Panc1 (cell line): ENCODE data around the gene CABCOCO1. TPM values are rescaled to one million over a fixed set of nuclear protein-coding genes. Genes with fewer than 3 reads are reported as not detected.

Source experiments
- ATAC-seq: fragments of 200-7000 bp; cut with Tn5 transposase; 2 replicates; pipeline ENCODE4 v1.9.1; 2020; ENCODE audit warnings: mild to moderate bottlenecking, moderate library complexity
- BruUV-seq: library from RNA; stranded (reverse); fragments of 400-500 nt; replicated peaks from 2 replicates; lab custom pipeline; 2021; lab: Mats Ljungman, UMichigan
- CTCF ChIA-PET: fragments of 300-600 bp; sonication (Branson Sonifier 250); formaldehyde crosslinking; loops from one replicate; lab custom pipeline; 2022; ENCODE audit warnings: antibody characterized with exemption; lab: Charles Lee
- POLR2A ChIA-PET: fragments of 300-600 bp; sonication (Branson Sonifier 250); formaldehyde crosslinking; loops from one replicate; lab custom pipeline; 2022; ENCODE audit warnings: antibody characterized with exemption; lab: Charles Lee
- DNase-seq: peaks from one replicate; pipeline ENCODE4 v3.0.0-alpha.2; 2010; ENCODE audit warnings: low read depth, low spot score
- H3K27ac ChIP-seq: 2 replicates; pipeline ENCODE4 v1.5.1; 2011; ENCODE audit warnings: mild to moderate bottlenecking, low read length, inconsistent platforms
- H3K27me3 ChIP-seq: fragments of 200-500 bp; sonication (Bioruptor generic); 2 replicates; pipeline ENCODE4 v1.6.0; 2014; ENCODE audit warnings: low read length, inconsistent platforms; ENCODE audit not compliant: control insufficient read depth, insufficient read depth
- H3K36me3 ChIP-seq: fragments of 200-500 bp; sonication (Bioruptor generic); 2 replicates; pipeline ENCODE4 v1.5.1; 2014; ENCODE audit warnings: inconsistent platforms, mild to moderate bottlenecking, low read length, moderate library complexity; ENCODE audit not compliant: control insufficient read depth, insufficient read depth
- H3K4me1 ChIP-seq: 2 replicates; pipeline ENCODE4 v1.5.1; 2011; ENCODE audit warnings: inconsistent platforms, mild to moderate bottlenecking, low read length, moderate library complexity; ENCODE audit not compliant: control insufficient read depth, insufficient read depth
- H3K4me3 ChIP-seq, 2 experiments: 2 replicates each; pipeline ENCODE4 v1.5.1; 2011 to 2012; ENCODE audit warnings: low read depth in 2 of 2, low read length in 2 of 2, mild to moderate bottlenecking in 2 of 2, inconsistent platforms in 1 of 2, moderate library complexity in 1 of 2
- H3K9me3 ChIP-seq: fragments of 200-500 bp; sonication (Bioruptor generic); 2 replicates; pipeline ENCODE4 v1.5.1; 2014; ENCODE audit warnings: low read depth, mild to moderate bottlenecking, inconsistent platforms, low read length, moderate library complexity; ENCODE audit not compliant: control insufficient read depth, insufficient read depth
- POLR2AphosphoS5 ChIP-seq: IDR thresholded peaks from 2 replicates; pipeline ENCODE4 v1.6.1; 2012; ENCODE audit warnings: mild to moderate bottlenecking, low read depth, low read length, moderate library complexity
- REST ChIP-seq, 2 experiments: IDR thresholded peaks; 2 replicates each; pipeline ENCODE4 v1.6.1; 2011 to 2012; ENCODE audit warnings: low read depth in 2 of 2, control low read depth in 1 of 2, low read length in 1 of 2, mild to moderate bottlenecking in 1 of 2, moderate library complexity in 1 of 2; ENCODE audit not compliant: insufficient read depth in 1 of 2
- SIN3A ChIP-seq: IDR thresholded peaks from 2 replicates; pipeline ENCODE4 v1.6.1; 2012; ENCODE audit warnings: low read depth, mild to moderate bottlenecking, low read length, moderate library complexity, borderline replicate concordance; ENCODE audit not compliant: insufficient read depth
- TCF7L2 ChIP-seq: IDR thresholded peaks from 2 replicates; pipeline ENCODE4 v1.6.1; 2011; ENCODE audit warnings: mild to moderate bottlenecking, low read depth, low read length, inconsistent platforms
- in situ Hi-C: cut with HindIII; loops from 2 replicates; pipeline ENCODE4 v1.10.0; 2016; ENCODE audit warnings: low sequenced_read_pairs, low pct_unique_long_range_greater_than_20kb
- intact Hi-C: fragments of 100-400 bp; cut with micrococcal nuclease; formaldehyde crosslinking; loops from one replicate; pipeline ENCODE4 v1.10.0; 2022; ENCODE audit not compliant: unreplicated experiment
- total RNA-seq: library from RNA; stranded (reverse); gene quantifications from one replicate; pipeline ENCODE4 v1.2.1, GENCODE V29; 2021; ENCODE audit not compliant: unreplicated experiment
- TF ChIP-seq, protein P1 (sequence below): fragments of 450-650 bp; IDR thresholded peaks from 2 replicates; pipeline ENCODE4 v1.5.1; 2017; ENCODE audit warnings: mild to moderate bottlenecking

Gene CABCOCO1
- total RNA-seq, 1 experiment from 2014 or later = 4.0 TPM

- H3K27ac ChIP-seq = peak overlapping the region; percentile 24; the same call in 1 of the 2 replicates
- no peak overlapping the region for H3K4me3 ChIP-seq
- intact Hi-C loops = no loop called here
- BruUV-seq = no TSS peak
- in situ Hi-C loops = no loop called here
- ATAC-seq (no peak), DNase-seq (no peak)
- ChIA-PET CTCF (no interaction called here), POLR2A (no interaction called here)
- H3K27me3 ChIP-seq = no peaks in the 10 kb centered on the region
- H3K9me3 ChIP-seq = no peaks in the 10 kb centered on the region
- no peaks in the 10 kb centered on the region for H3K36me3 ChIP-seq
- H3K4me1 ChIP-seq = no peaks in the 10 kb centered on the region
- TF ChIP-seq POLR2AphosphoS5 (no peak), SIN3A (no peak), TCF7L2 (no peak), REST (IDR thresholded peaks at IDR 0.05; ENCODE audit: insufficient read depth in 1 of 2, low read depth in 2 of 2, low read length in 1 of 2) (no peak)
- TF ChIP-seq, protein P1, sequence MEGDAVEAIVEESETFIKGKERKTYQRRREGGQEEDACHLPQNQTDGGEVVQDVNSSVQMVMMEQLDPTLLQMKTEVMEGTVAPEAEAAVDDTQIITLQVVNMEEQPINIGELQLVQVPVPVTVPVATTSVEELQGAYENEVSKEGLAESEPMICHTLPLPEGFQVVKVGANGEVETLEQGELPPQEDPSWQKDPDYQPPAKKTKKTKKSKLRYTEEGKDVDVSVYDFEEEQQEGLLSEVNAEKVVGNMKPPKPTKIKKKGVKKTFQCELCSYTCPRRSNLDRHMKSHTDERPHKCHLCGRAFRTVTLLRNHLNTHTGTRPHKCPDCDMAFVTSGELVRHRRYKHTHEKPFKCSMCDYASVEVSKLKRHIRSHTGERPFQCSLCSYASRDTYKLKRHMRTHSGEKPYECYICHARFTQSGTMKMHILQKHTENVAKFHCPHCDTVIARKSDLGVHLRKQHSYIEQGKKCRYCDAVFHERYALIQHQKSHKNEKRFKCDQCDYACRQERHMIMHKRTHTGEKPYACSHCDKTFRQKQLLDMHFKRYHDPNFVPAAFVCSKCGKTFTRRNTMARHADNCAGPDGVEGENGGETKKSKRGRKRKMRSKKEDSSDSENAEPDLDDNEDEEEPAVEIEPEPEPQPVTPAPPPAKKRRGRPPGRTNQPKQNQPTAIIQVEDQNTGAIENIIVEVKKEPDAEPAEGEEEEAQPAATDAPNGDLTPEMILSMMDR = no peak
Observed at GRCh38 chr10:61698968-61699655, 36.4 kb downstream of the CABCOCO1 start.

DNA sequence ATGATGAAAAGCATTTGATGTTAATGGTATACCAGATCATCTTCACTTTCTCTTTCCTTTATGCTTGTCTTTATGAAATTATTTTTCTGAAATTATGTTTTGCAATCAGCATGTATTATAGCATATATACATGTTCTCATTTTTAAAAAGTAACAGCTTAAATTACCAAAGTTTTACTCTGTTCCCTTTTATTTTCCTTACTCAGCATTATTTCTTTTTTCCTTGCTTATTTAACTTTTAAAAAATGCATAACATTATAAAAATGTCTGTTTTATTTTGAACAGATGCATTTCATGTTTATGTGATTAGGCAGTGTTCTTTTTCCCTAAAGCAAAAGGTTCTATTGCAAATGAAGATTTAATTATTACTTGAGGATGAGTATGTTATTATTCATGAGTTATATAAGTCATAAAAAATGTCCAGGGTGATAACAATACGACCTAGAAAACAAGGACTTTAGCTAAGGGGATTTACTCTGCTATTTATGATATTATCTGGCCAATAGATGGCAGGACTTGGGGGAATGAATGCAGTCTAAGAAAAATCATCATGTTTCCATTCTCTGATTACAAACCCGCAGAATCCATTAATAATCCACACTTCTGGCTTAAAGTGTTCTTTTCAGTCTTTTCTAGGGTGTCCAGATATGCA is 38.5 kb downstream of the CABCOCO1 start:
- H3K4me3 ChIP-seq = no peak overlapping the region
- TF ChIP-seq, protein P1 = peak; percentile 19; the same call in 1 of the 2 replicates
- TF ChIP-seq TCF7L2 = no peak
- H3K27ac ChIP-seq = peak overlapping the region; percentile 2; the same call in 1 of the 2 replicates

More for the DNA sequence above, 38.5 kb downstream of the CABCOCO1 start:
- intact Hi-C loops = no loop called here
- ChIA-PET POLR2A (no interaction called here), CTCF (no interaction called here)
- DNase-seq (no peak), ATAC-seq (no peak)
- no TSS peak for BruUV-seq
- Histone ChIP-seq H3K4me1 (0 out of 2 replicates have a peak, but pooled peaks cover 6% of the 10 kb centered on the region), H3K36me3 (no peaks in the 10 kb centered on the region), H3K9me3 (no peaks in the 10 kb centered on the region), H3K27me3 (no peaks in the 10 kb centered on the region)
- in situ Hi-C loops = no loop called here
